Measurements from ENCODE around the gene HMGN4. TPM values are rescaled to one million over a fixed set of nuclear protein-coding genes. Genes with fewer than 3 reads are reported as not detected.

The HMGN4 gene
- total RNA-seq, 1 donor from 2014 or later, result 58.4 TPM

GRCh38 chr6:26594131-26594498, 55.9 kb downstream of the HMGN4 start:
- no peak for TF ChIP-seq CTCF (IDR thresholded peaks at IDR 0.05)
- TF ChIP-seq POLR2AphosphoS5 (IDR thresholded peaks at IDR 0.05; ENCODE audit: insufficient read depth in 1 of 2, low read depth in 1 of 2), result no peak
- TF ChIP-seq POLR2A (IDR thresholded peaks at IDR 0.05), result no peak
- no peak overlapping the region for H3K4me3 ChIP-seq
- peaks cover 0 to 13% of the 10 kb centered on the region in 2 donors for H3K36me3 ChIP-seq
- no peak overlapping the region for H3K27ac ChIP-seq
- no peaks in the 10 kb centered on the region for H3K27me3 ChIP-seq
- no peaks in the 10 kb centered on the region for H3K9me3 ChIP-seq
- peaks cover 26% of the 10 kb centered on the region for H3K4me1 ChIP-seq
- no peak for DNase-seq (ENCODE audit: extremely low spot score in 2 of 2)
- intact Hi-C loops (cut with DNase I), result loop anchor here (10.0 kb wide), 1 partner anchor 249 kb away; no protein-coding TSS in a partner anchor

GRCh38 chr6:26594730-26595632, 56.8 kb downstream of the HMGN4 start:
- Histone ChIP-seq H3K4me1 (peaks cover 26% of the 10 kb centered on the region), H3K27ac (peak overlapping the region; percentile 83), H3K27me3 (no peaks in the 10 kb centered on the region), H3K4me3 (peak overlapping the region; percentile 91 to 94), H3K36me3 (peaks cover 0 to 20% of the 10 kb centered on the region in 2 donors), H3K9me3 (no peaks in the 10 kb centered on the region)
- intact Hi-C loops (cut with DNase I), result loop anchor here (10.0 kb wide), 1 partner anchor 250 kb away; no protein-coding TSS in a partner anchor
- no peak for DNase-seq (ENCODE audit: extremely low spot score in 2 of 2)
- TF ChIP-seq POLR2A (IDR thresholded peaks at IDR 0.05) (no peak), CTCF (IDR thresholded peaks at IDR 0.05) (no peak), POLR2AphosphoS5 (IDR thresholded peaks at IDR 0.05; ENCODE audit: insufficient read depth in 1 of 2, low read depth in 1 of 2) (no peak)

GRCh38 chr6:26595669-26596269, 57.6 kb downstream of the HMGN4 start:
- intact Hi-C loops (cut with DNase I), result loop anchor here (10.0 kb wide), 1 partner anchor 251 kb away; no protein-coding TSS in a partner anchor
- Histone ChIP-seq H3K27ac (peak overlapping the region; percentile 83), H3K9me3 (no peaks in the 10 kb centered on the region), H3K36me3 (peaks cover 0 to 20% of the 10 kb centered on the region in 2 donors), H3K27me3 (no peaks in the 10 kb centered on the region), H3K4me3 (peak overlapping the region; percentile 91 to 94), H3K4me1 (peaks cover 26% of the 10 kb centered on the region)
- no peak for TF ChIP-seq POLR2A (IDR thresholded peaks at IDR 0.05)
- TF ChIP-seq POLR2AphosphoS5 (IDR thresholded peaks at IDR 0.05; ENCODE audit: insufficient read depth in 1 of 2, low read depth in 1 of 2), result peak; percentile 64 to 70
- peak; percentile 83 to 93 (median 88) for TF ChIP-seq CTCF (IDR thresholded peaks at IDR 0.05)
- peak in 1 of 2 donors; percentile 93 for DNase-seq (ENCODE audit: extremely low spot score in 2 of 2)

Small RNA genes lying within 50 kb of the gene (small RNA-seq; reads per million reads assigned to genes)
- not detected for gene RNU6-502P

Other genes with a start within 250 kb of the HMGN4 start
- gene BTN3A2, start 173.2 kb upstream of the HMGN4 start, total RNA-seq, result 18.2 TPM
- gene BTN2A2, start 155.3 kb upstream of the HMGN4 start, total RNA-seq, result 6.1 TPM
- gene BTN3A1, start 136.1 kb upstream of the HMGN4 start, total RNA-seq, result 16.7 TPM
- gene BTN3A3, start 97.9 kb upstream of the HMGN4 start, total RNA-seq, result 13.0 TPM
- 18.4 TPM for gene BTN2A1, start 80.4 kb upstream of the HMGN4 start, total RNA-seq
- gene BTN1A1, start 38.1 kb upstream of the HMGN4 start, total RNA-seq, result not detected
- 24.8 TPM for gene ABT1, start 58.6 kb downstream of the HMGN4 start, total RNA-seq
- 11.5 TPM for gene ZNF322, start 121.4 kb downstream of the HMGN4 start, total RNA-seq

Data from vagina (tissue), 2 donors.